Neuronal stem cell (in vitro differentiated cells): ENCODE data around the gene TOP1.

Experiments used
- DNase-seq: peaks from one replicate; pipeline ENCODE4 v3.0.0-alpha.2; 2013; ENCODE audit warnings: low spot score
- H2AFZ ChIP-seq: one replicate; pipeline ENCODE4 v1.6.1; 2013; ENCODE audit warnings: mild to moderate bottlenecking, low read length, inconsistent platforms
- H2AK5ac ChIP-seq: 2 replicates; pipeline ENCODE4 v1.6.1; 2013; ENCODE audit warnings: low read depth, mild to moderate bottlenecking, inconsistent platforms, low read length, moderate library complexity, mixed read lengths
- H2BK120ac ChIP-seq: 2 replicates; pipeline ENCODE4 v1.6.1; 2013; ENCODE audit warnings: low read depth, mild to moderate bottlenecking, inconsistent platforms, low read length, moderate library complexity, mixed read lengths
- H2BK12ac ChIP-seq: one replicate; pipeline ENCODE4 v1.6.1; 2013; ENCODE audit warnings: low read length, inconsistent platforms
- H2BK15ac ChIP-seq: 2 replicates; pipeline ENCODE4 v1.6.1; 2013; ENCODE audit warnings: mild to moderate bottlenecking, low read length, inconsistent platforms, mixed read lengths
- H2BK5ac ChIP-seq: one replicate; pipeline ENCODE4 v1.6.1; 2013; ENCODE audit warnings: inconsistent platforms, mild to moderate bottlenecking, low read length, moderate library complexity
- H3K14ac ChIP-seq: one replicate; pipeline ENCODE4 v1.6.1; 2013; ENCODE audit warnings: low read length, inconsistent platforms
- H3K18ac ChIP-seq: 2 replicates; pipeline ENCODE4 v1.6.1; 2013; ENCODE audit warnings: low read length, inconsistent platforms
- H3K23ac ChIP-seq: 2 replicates; pipeline ENCODE4 v1.6.1; 2013; ENCODE audit warnings: low read depth, mild to moderate bottlenecking, mixed read lengths, low read length, inconsistent platforms; ENCODE audit not compliant: poor library complexity
- H3K27ac ChIP-seq: replicated peaks from 3 replicates; pipeline ENCODE4 v1.5.1; 2013; ENCODE audit warnings: low read length, inconsistent platforms
- H3K27me3 ChIP-seq, 3 experiments: 2 replicates each; pipeline ENCODE4 v1.6.1; 2013; ENCODE audit warnings: low read length in 3 of 3, mild to moderate bottlenecking in 2 of 3, inconsistent platforms in 1 of 3, low read depth in 1 of 3, mixed read lengths in 1 of 3, moderate library complexity in 1 of 3; ENCODE audit not compliant: control insufficient read depth in 3 of 3, insufficient read depth in 3 of 3
- H3K36me3 ChIP-seq, 2 donors: replicated peaks in 1 of 2; 2 replicates each; pipeline ENCODE4 v1.6.1; 2013; ENCODE audit warnings: low read length in 2 of 2; ENCODE audit not compliant: control insufficient read depth in 2 of 2, insufficient read depth in 2 of 2
- H3K4ac ChIP-seq: 2 replicates; pipeline ENCODE4 v1.6.1; 2013; ENCODE audit warnings: inconsistent platforms, mild to moderate bottlenecking, low read length, moderate library complexity
- H3K4me1 ChIP-seq, 2 donors: 1 replicate in 1 of 2; 2 replicates in 1 of 2; pipeline ENCODE4 v1.6.1; 2013; ENCODE audit warnings: low read length in 2 of 2, low read depth in 1 of 2; ENCODE audit not compliant: control insufficient read depth in 2 of 2, insufficient read depth in 1 of 2
- H3K4me2 ChIP-seq: one replicate; pipeline ENCODE4 v1.6.1; 2013; ENCODE audit warnings: mild to moderate bottlenecking, low read length, inconsistent platforms; ENCODE audit not compliant: insufficient read depth, poor library complexity, severe bottlenecking
- H3K4me3 ChIP-seq, 2 donors: 2 replicates each; pipeline ENCODE4 v1.5.1; 2013; ENCODE audit warnings: low read length in 2 of 2, mild to moderate bottlenecking in 2 of 2, inconsistent platforms in 1 of 2, moderate library complexity in 1 of 2
- H3K79me1 ChIP-seq: one replicate; pipeline ENCODE4 v1.6.1; 2013; ENCODE audit warnings: low read depth, mild to moderate bottlenecking, inconsistent platforms, low read length, moderate library complexity
- H3K9ac ChIP-seq: one replicate; pipeline ENCODE4 v1.6.1; 2013; ENCODE audit warnings: mild to moderate bottlenecking, low read depth, low read length, inconsistent platforms; ENCODE audit not compliant: poor library complexity
- H3K9me3 ChIP-seq, 2 donors: replicated peaks in 1 of 2; 2 replicates each; pipeline versions ENCODE3 to v1.6.1; 2013; ENCODE audit warnings: low read length in 2 of 2, mild to moderate bottlenecking in 2 of 2, inconsistent platforms in 1 of 2, low read depth in 1 of 2, mixed read lengths in 1 of 2, moderate library complexity in 1 of 2; ENCODE audit not compliant: control insufficient read depth in 2 of 2, insufficient read depth in 1 of 2
- H4K8ac ChIP-seq: one replicate; pipeline ENCODE4 v1.6.1; 2013; ENCODE audit warnings: low read depth, mild to moderate bottlenecking, inconsistent platforms, low read length, moderate library complexity
- H4K91ac ChIP-seq: one replicate; pipeline ENCODE4 v1.6.1; 2013; ENCODE audit warnings: low read length, low read depth, mild to moderate bottlenecking, inconsistent platforms; ENCODE audit not compliant: poor library complexity
- WGBS, 2 donors: extraction: QIAGEN DNeasy Blood & Tissue Kit; methylation state at CpG; one replicate each; pipeline ENCODE4 v1.1.7; 2013; ENCODE audit warnings: missing lambda C conversion rate in 2 of 2, mixed read lengths in 1 of 2; ENCODE audit not compliant: insufficient read length in 2 of 2, insufficient replicate concordance in 1 of 2; ENCODE audit errors: extremely low coverage in 2 of 2; 5-methylcytosine and 5-hydroxymethylcytosine counted together

TOP1 gene

DNA sequence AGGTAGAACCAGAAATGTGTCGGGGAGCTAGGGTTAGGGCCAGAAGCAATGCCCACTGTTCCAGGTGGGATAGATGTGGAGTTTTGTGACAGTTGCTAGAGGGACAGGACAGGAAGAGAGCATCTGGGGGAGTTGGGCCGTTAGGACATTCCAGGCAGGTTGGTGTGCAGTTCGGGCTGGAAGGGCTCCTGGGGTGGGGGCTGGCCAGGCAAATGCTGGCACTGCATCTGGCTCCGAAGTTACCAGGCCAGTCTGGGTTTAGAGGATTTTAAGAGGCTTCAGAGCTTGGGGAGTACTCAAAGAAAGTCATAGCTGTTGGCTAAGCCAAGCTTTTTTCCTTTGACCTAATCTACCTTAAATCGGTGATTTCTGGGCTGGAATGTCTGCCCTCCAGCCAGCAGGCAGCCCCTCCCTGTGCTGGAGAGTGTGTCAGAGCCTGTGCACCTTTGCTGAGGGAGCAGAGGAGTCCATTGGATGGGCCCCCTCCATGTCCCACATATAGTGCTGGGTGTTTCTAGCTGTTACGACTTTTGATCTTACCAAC, 129.5 kb downstream of the TOP1 start:
- Histone ChIP-seq H3K4ac (no peak overlapping the region), H3K4me2 (no peak overlapping the region), H3K27ac (no peak overlapping the region), H4K91ac (no peak overlapping the region), H2BK5ac (no peak overlapping the region), H3K36me3 (peaks cover 26 to 97% of the 10 kb centered on the region in 2 donors), H2BK15ac (no peak overlapping the region), H3K14ac (no peak overlapping the region), H3K9me3 (no peaks in the 10 kb centered on the region), H2BK12ac (no peak overlapping the region), H3K79me1 (peaks cover 25% of the 10 kb centered on the region), H3K23ac (no peak overlapping the region), H3K27me3 (no peaks in the 10 kb centered on the region), H3K4me1 (peaks cover 0 to 6% of the 10 kb centered on the region in 2 donors), H2BK120ac (no peak overlapping the region), H3K9ac (no peak overlapping the region), H2AFZ (no peak overlapping the region), H3K18ac (peak overlapping the region; percentile 22), H2AK5ac (no peak overlapping the region), H4K8ac (no peak overlapping the region), H3K4me3 (no peak overlapping the region)
- WGBS, 2 donors: no CpG with 5 or more reads among the region's 6 CpGs
- no peak for DNase-seq

DNA sequence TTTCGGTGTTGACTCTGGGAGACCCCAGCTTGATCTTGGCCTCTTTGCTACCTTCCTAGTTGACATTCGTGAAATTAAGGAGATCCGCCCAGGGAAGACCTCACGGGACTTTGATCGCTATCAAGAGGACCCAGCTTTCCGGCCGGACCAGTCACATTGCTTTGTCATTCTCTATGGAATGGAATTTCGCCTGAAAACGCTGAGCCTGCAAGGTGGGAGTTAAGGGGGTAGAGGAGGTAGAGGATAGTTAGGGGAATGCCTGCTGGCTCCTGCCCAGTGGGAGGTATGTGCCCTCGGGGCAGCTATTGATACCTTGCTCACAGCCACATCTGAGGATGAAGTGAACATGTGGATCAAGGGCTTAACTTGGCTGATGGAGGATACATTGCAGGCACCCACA, 130.9 kb downstream of the TOP1 start:
- Histone ChIP-seq H3K4me3 (no peak overlapping the region), H3K4ac (no peak overlapping the region), H2BK5ac (no peak overlapping the region), H3K4me1 (peaks cover 0 to 6% of the 10 kb centered on the region in 2 donors), H3K9me3 (no peaks in the 10 kb centered on the region), H2AFZ (no peak overlapping the region), H2AK5ac (no peak overlapping the region), H2BK15ac (no peak overlapping the region), H2BK12ac (no peak overlapping the region), H2BK120ac (no peak overlapping the region), H4K8ac (no peak overlapping the region), H3K79me1 (peaks cover 23% of the 10 kb centered on the region), H3K18ac (no peak overlapping the region), H3K36me3 (peaks cover 38 to 97% of the 10 kb centered on the region in 2 donors), H4K91ac (no peak overlapping the region), H3K14ac (no peak overlapping the region), H3K4me2 (no peak overlapping the region), H3K23ac (no peak overlapping the region), H3K27me3 (no peaks in the 10 kb centered on the region), H3K27ac (no peak overlapping the region), H3K9ac (no peak overlapping the region)
- no peak for DNase-seq
- no CpG with 5 or more reads among the region's 10 CpGs for WGBS, 2 donors

DNA sequence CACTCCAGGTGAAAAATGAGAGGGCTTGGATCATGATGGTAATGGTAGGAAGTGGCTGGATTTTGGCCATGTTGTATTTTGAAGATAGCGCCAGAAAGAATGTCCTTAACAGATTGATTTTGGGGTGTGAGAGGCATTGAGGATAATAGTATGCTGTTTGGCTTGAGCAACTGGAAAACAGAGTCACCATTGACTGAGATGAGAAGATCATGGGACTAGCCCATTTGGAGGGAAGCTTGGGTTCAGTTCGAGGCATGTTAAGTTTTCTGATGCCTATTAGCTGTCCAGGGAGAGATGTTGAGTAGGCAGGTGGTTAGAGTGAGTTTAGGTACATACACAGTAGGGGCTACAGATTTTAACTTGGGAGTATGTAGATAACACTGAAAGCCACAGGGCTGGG, 132.1 kb downstream of the TOP1 start:
- no peak overlapping the region for H3K4me3 ChIP-seq
- no peak for DNase-seq
- H4K8ac ChIP-seq: no peak overlapping the region
- no peak overlapping the region for H3K27ac ChIP-seq
- no peak overlapping the region for H3K4me2 ChIP-seq
- no peak overlapping the region for H3K4ac ChIP-seq
- H2BK5ac ChIP-seq: no peak overlapping the region
- H3K23ac ChIP-seq: no peak overlapping the region
- no peak overlapping the region for H2AFZ ChIP-seq
- H3K9ac ChIP-seq: no peak overlapping the region
- no peak overlapping the region for H3K18ac ChIP-seq
- H3K14ac ChIP-seq: no peak overlapping the region
- no CpG with 5 or more reads among the region's 2 CpGs for WGBS, 2 donors
- peaks cover 49 to 98% of the 10 kb centered on the region in 2 donors for H3K36me3 ChIP-seq
- H4K91ac ChIP-seq: no peak overlapping the region
- H2BK120ac ChIP-seq: no peak overlapping the region
- H3K27me3 ChIP-seq: no peaks in the 10 kb centered on the region
- H2AK5ac ChIP-seq: no peak overlapping the region
- no peak overlapping the region for H2BK12ac ChIP-seq
- H3K9me3 ChIP-seq: no peaks in the 10 kb centered on the region
- peaks cover 23% of the 10 kb centered on the region for H3K79me1 ChIP-seq
- H2BK15ac ChIP-seq: no peak overlapping the region
- peaks cover 0 to 6% of the 10 kb centered on the region in 2 donors for H3K4me1 ChIP-seq

DNA sequence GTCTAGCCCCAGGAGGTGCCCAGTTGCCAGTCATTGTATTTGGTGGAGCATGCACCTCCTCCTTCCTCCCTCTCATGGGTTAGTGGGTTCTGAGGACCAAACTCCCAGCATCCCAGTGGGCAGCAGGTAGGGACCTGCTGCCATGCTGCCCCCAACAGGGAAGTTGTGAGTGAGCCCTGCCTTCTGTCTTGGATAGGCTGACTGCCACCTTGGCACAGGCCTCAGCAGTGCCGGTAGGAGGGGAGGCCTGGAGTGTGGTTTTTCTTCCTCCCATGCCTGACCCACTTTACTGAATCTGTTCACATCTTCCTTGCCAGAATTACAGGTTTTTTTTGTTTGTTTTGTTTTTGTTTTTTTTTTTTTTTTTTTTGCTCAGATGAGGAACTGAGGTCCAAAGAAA, 133.3 kb downstream of the TOP1 start:
- WGBS, 2 donors: no CpG with 5 or more reads among the region's 1 CpG
- peaks cover 61 to 99% of the 10 kb centered on the region in 2 donors for H3K36me3 ChIP-seq
- DNase-seq: no peak

More for the DNA sequence above, 133.3 kb downstream of the TOP1 start:
- no peaks in the 10 kb centered on the region for H3K27me3 ChIP-seq
- H4K8ac ChIP-seq: no peak overlapping the region
- H3K18ac ChIP-seq: no peak overlapping the region
- no peak overlapping the region for H2BK5ac ChIP-seq
- H3K9ac ChIP-seq: peak overlapping the region; percentile 7
- H3K4me1 ChIP-seq: peaks cover 0 to 3% of the 10 kb centered on the region in 2 donors
- no peak overlapping the region for H2BK12ac ChIP-seq
- peaks cover 0 to 2% of the 10 kb centered on the region in 2 donors for H3K9me3 ChIP-seq
- no peak overlapping the region for H4K91ac ChIP-seq
- no peak overlapping the region for H2AK5ac ChIP-seq
- no peak overlapping the region for H3K4me2 ChIP-seq
- H2BK15ac ChIP-seq: no peak overlapping the region
- H3K4me3 ChIP-seq: no peak overlapping the region
- H2AFZ ChIP-seq: no peak overlapping the region
- H3K79me1 ChIP-seq: peaks cover 21% of the 10 kb centered on the region
- no peak overlapping the region for H3K4ac ChIP-seq
- no peak overlapping the region for H3K27ac ChIP-seq
- H3K14ac ChIP-seq: no peak overlapping the region
- H3K23ac ChIP-seq: no peak overlapping the region
- H2BK120ac ChIP-seq: no peak overlapping the region
